Sciatic nerve (tissue), 1 donor: ENCODE measurements around the gene ZNF99. TPM values are rescaled to one million over a fixed set of nuclear protein-coding genes. Genes with fewer than 3 reads are reported as not detected.

ENCODE experiments used
- total RNA-seq: library from RNA; stranded (reverse); fragmentation: NEBNext Ultra II Directional; extraction: Animal tissue kit (Norgen Biotek cat#: 25700); gene quantifications from one replicate; pipeline ENCODE4 v1.2.1, GENCODE V29; 2021
- donor health status: DM: no; HTN: no; CAD: no.

Gene ZNF99
- total RNA-seq, 1 donor from 2014 or later, result 0.49 TPM

Other genes with a start within 250 kb of the ZNF99 start
- 0.62 TPM for gene ZNF492, start 149.8 kb downstream of the ZNF99 start, total RNA-seq
- gene ZNF723, start 48.1 kb upstream of the ZNF99 start, total RNA-seq, result not detected
- 4.0 TPM for gene ZNF728, start 219.0 kb upstream of the ZNF99 start, total RNA-seq